Measurements from ENCODE around the gene LRP1.
"Not testable (repeated sequence)": the region's sequence is repeated elsewhere in the genome, so short reads cannot be mapped to it uniquely, and the experiment has no call there.

LRP1 gene

GRCh38 chr12:57111031-57111734 is 17.1 kb upstream of the LRP1 start, which contains the start of gene STAT6:
Gene STAT6, minus strand, starts transcription at chr12:57111362. Its CDS starts 3,084 bp downstream, at chr12:57108278.
- peak; percentile 87 for DNase-seq (ENCODE audit: low spot score)

- no peak for DNase-seq (ENCODE audit: low spot score)
Observed at GRCh38 chr12:57112492-57113294, 15.6 kb upstream of the LRP1 start.

- no peak for DNase-seq (ENCODE audit: low spot score)
Observed at GRCh38 chr12:57116580-57117281, 11.6 kb upstream of the LRP1 start.

GRCh38 chr12:57118711-57119271 is 9.5 kb upstream of the LRP1 start:
- DNase-seq (ENCODE audit: low spot score), result no peak

GRCh38 chr12:57119294-57120085 is 8.8 kb upstream of the LRP1 start:
- DNase-seq (ENCODE audit: low spot score), result no peak

GRCh38 chr12:57120718-57121117 is 7.6 kb upstream of the LRP1 start:
- DNase-seq (ENCODE audit: low spot score), result not testable (repeated sequence)

GRCh38 chr12:57123813-57124212 is 4.5 kb upstream of the LRP1 start:
- no peak for DNase-seq (ENCODE audit: low spot score)

GRCh38 chr12:57124261-57124877 is 3.9 kb upstream of the LRP1 start:
- DNase-seq (ENCODE audit: low spot score), result peak; percentile 82

- DNase-seq (ENCODE audit: low spot score), result no peak
Observed at GRCh38 chr12:57126061-57126460, 2.2 kb upstream of the LRP1 start.

GRCh38 chr12:57126561-57126960 is 1.7 kb upstream of the LRP1 start:
- DNase-seq (ENCODE audit: low spot score), result no peak

- DNase-seq (ENCODE audit: low spot score), result peak; percentile 77
Observed at GRCh38 chr12:57127101-57127725, 1.1 kb upstream of the LRP1 start.

GRCh38 chr12:57128519-57129247 is 400 bp downstream of the LRP1 start:
- no peak for DNase-seq (ENCODE audit: low spot score)

GRCh38 chr12:57129321-57129842 is 1.1 kb downstream of the LRP1 start:
- no peak for DNase-seq (ENCODE audit: low spot score)

- no peak for DNase-seq (ENCODE audit: low spot score)
Observed at GRCh38 chr12:57129889-57130288, 1.6 kb downstream of the LRP1 start.

GRCh38 chr12:57130941-57131340 is 2.7 kb downstream of the LRP1 start:
- no peak for DNase-seq (ENCODE audit: low spot score)

- DNase-seq (ENCODE audit: low spot score), result no peak
Observed at GRCh38 chr12:57131896-57132744, 3.8 kb downstream of the LRP1 start.

GRCh38 chr12:57133013-57133569 is 4.8 kb downstream of the LRP1 start:
- DNase-seq (ENCODE audit: low spot score), result no peak

GRCh38 chr12:57133916-57134315 is 5.6 kb downstream of the LRP1 start:
- no peak for DNase-seq (ENCODE audit: low spot score)

Data from CD4-positive, alpha-beta T cell treated with Interleukin-15 for 4 hours (primary cell).